CD14-positive monocyte (primary cell): ENCODE results near the gene ZC3HAV1L. TPM values are rescaled to one million over a fixed set of nuclear protein-coding genes. Genes with fewer than 3 reads are reported as not detected.

Experiments used
- DNase-seq, 3 donors: peaks; one replicate each; pipeline ENCODE4 v3.0.0-alpha.2; 2011 to 2022
- H2AFZ ChIP-seq: 2 replicates; pipeline ENCODE4 v1.6.0; 2012; ENCODE audit warnings: mild to moderate bottlenecking, low read depth, low read length, inconsistent platforms; ENCODE audit not compliant: insufficient read depth, poor library complexity, severe bottlenecking
- H3K27ac ChIP-seq, 2 donors: 1 replicate in 1 of 2; 2 replicates in 1 of 2; pipeline ENCODE4 v1.5.1; 2012 to 2013; ENCODE audit warnings: low read length in 2 of 2, control low read depth in 1 of 2, inconsistent platforms in 1 of 2, low read depth in 1 of 2, mild to moderate bottlenecking in 1 of 2
- H3K27me3 ChIP-seq, 2 donors: one replicate each; pipeline versions ENCODE4 v1.6.0 to v1.6.1; 2011 to 2013; ENCODE audit warnings: low read length in 2 of 2; ENCODE audit not compliant: control insufficient read depth in 2 of 2, insufficient read depth in 2 of 2
- H3K36me3 ChIP-seq, 2 donors: replicated peaks in 1 of 2; 1 replicate in 1 of 2; 2 replicates in 1 of 2; pipeline versions ENCODE4 v1.5.1 to v1.6.1; 2012 to 2013; ENCODE audit warnings: low read length in 2 of 2, control low read depth in 1 of 2, inconsistent platforms in 1 of 2, mild to moderate bottlenecking in 1 of 2; ENCODE audit not compliant: insufficient read depth in 2 of 2, control insufficient read depth in 1 of 2
- H3K4me1 ChIP-seq, 2 donors: 1 replicate in 1 of 2; 2 replicates in 1 of 2; pipeline versions ENCODE4 v1.5.1 to v1.6.1; 2012 to 2013; ENCODE audit warnings: low read length in 2 of 2, control low read depth in 1 of 2, inconsistent platforms in 1 of 2, mild to moderate bottlenecking in 1 of 2, moderate library complexity in 1 of 2; ENCODE audit not compliant: insufficient read depth in 2 of 2, control insufficient read depth in 1 of 2
- H3K4me2 ChIP-seq: replicated peaks from 2 replicates; pipeline ENCODE3; 2012; ENCODE audit warnings: low read length, moderate library complexity, mild to moderate bottlenecking; ENCODE audit not compliant: poor library complexity, severe bottlenecking; ENCODE audit errors: extremely low read depth
- H3K4me3 ChIP-seq, 3 experiments: fragments of 200-600 bp in 1 of 3; sonication (generic) in 1 of 3; replicated peaks in 1 of 3; 1 replicate in 2 of 3; 2 replicates in 1 of 3; pipeline ENCODE4 v1.5.1; 2011 to 2013; ENCODE audit warnings: low read length in 3 of 3, mild to moderate bottlenecking in 3 of 3, control low read depth in 2 of 3, low read depth in 2 of 3, inconsistent platforms in 1 of 3, moderate library complexity in 1 of 3
- H3K79me2 ChIP-seq: 2 replicates; pipeline ENCODE4 v1.6.0; 2012; ENCODE audit warnings: mild to moderate bottlenecking, control low read depth, inconsistent platforms, low read length, moderate library complexity; ENCODE audit not compliant: insufficient read depth
- H3K9ac ChIP-seq: 2 replicates; pipeline ENCODE4 v1.6.0; 2017; ENCODE audit warnings: low read length, mild to moderate bottlenecking; ENCODE audit not compliant: insufficient read depth, poor library complexity, severe bottlenecking
- H3K9me3 ChIP-seq, 2 donors: replicated peaks in 1 of 2; 1 replicate in 1 of 2; 2 replicates in 1 of 2; pipeline versions ENCODE4 v1.5.1 to v1.6.1; 2012 to 2013; ENCODE audit warnings: low read length in 2 of 2, control low read depth in 1 of 2; ENCODE audit not compliant: control insufficient read depth in 1 of 2, insufficient read depth in 1 of 2
- H4K20me1 ChIP-seq: 2 replicates; pipeline ENCODE4 v1.6.0; 2012; ENCODE audit warnings: mild to moderate bottlenecking, low read length, control low read depth, moderate library complexity; ENCODE audit not compliant: insufficient read depth
- H3K27ac Mint-ChIP-seq, 7 donors: one replicate each; pipeline ENCODE4 v1.8.0; 2020; ENCODE audit warnings: mild to moderate bottlenecking in 7 of 7, mixed read lengths in 7 of 7, moderate library complexity in 6 of 7, inconsistent platforms in 2 of 7
- H3K27me3 Mint-ChIP-seq, 3 donors: one replicate each; pipeline ENCODE4 v1.8.0; 2021 to 2022; ENCODE audit warnings: low read depth in 3 of 3, mild to moderate bottlenecking in 3 of 3, mixed read lengths in 3 of 3, moderate library complexity in 3 of 3, inconsistent platforms in 1 of 3
- H3K36me3 Mint-ChIP-seq, 2 donors: one replicate each; pipeline ENCODE4 v1.8.0; 2020; ENCODE audit warnings: mixed read lengths in 2 of 2, inconsistent platforms in 1 of 2, mild to moderate bottlenecking in 1 of 2
- H3K4me1 Mint-ChIP-seq: one replicate; pipeline ENCODE4 v1.8.0; 2020; ENCODE audit warnings: mild to moderate bottlenecking, mixed read lengths
- H3K4me3 Mint-ChIP-seq, 2 donors: one replicate each; pipeline ENCODE4 v1.8.0; 2020; ENCODE audit warnings: mild to moderate bottlenecking in 2 of 2, mixed read lengths in 2 of 2, moderate library complexity in 1 of 2
- H3K9me3 Mint-ChIP-seq, 7 donors: one replicate each; pipeline ENCODE4 v1.8.0; 2020 to 2022; ENCODE audit warnings: mixed read lengths in 7 of 7, mild to moderate bottlenecking in 6 of 7, moderate library complexity in 6 of 7, inconsistent platforms in 2 of 7
- whole genome bisulfite sequencing: methylation state at CpG from one replicate; pipeline ENCODE4 v1.1.5; 2013; ENCODE audit warnings: missing lambda C conversion rate; ENCODE audit not compliant: insufficient coverage; 5-methylcytosine and 5-hydroxymethylcytosine counted together
- intact Hi-C, 2 donors: fragments of 100-400 bp; cut with micrococcal nuclease; formaldehyde crosslinking; loops; one replicate each; pipeline versions ENCODE4 v1.15.0 to v1.15.1; 2023
- polyA plus RNA-seq, 3 donors: library from polyadenylated mRNA; depleted of rRNA in 1 of 3; unstranded in 2 of 3; stranded (reverse) in 1 of 3; fragments of 300-500 nt in 2 of 3; fragments of >200 nt in 1 of 3; fragmentation: Illumina TruSeq in 2 of 3; gene quantifications; 1 replicate in 2 of 3; 2 replicates in 1 of 3; pipeline ENCODE4 v1.2.3, GENCODE V29; 2012 to 2021
- TF ChIP-seq, protein P1 (sequence below): fragments of 200-600 bp; IDR thresholded peaks from one replicate; pipeline ENCODE4 v1.8.0; 2022; ENCODE audit warnings: antibody characterized with exemption, mild to moderate bottlenecking

Gene ZC3HAV1L
- polyA plus RNA-seq, 3 donors, result 0.10 TPM; not detected in 2

GRCh38 chr7:139011373-139011772 is 24.5 kb downstream of the ZC3HAV1L start:
- no peaks in the 10 kb centered on the region for H3K4me1 Mint-ChIP-seq
- H3K27ac Mint-ChIP-seq, result no peak overlapping the region
- Histone ChIP-seq H3K27me3 (no peaks in the 10 kb centered on the region), H2AFZ (no peak overlapping the region), H3K4me2 (no peak overlapping the region), H3K4me3 (no peak overlapping the region), H3K79me2 (no peaks in the 10 kb centered on the region), H3K9me3 (peaks cover 0 to 4% of the 10 kb centered on the region in 2 donors), H3K9ac (no peak overlapping the region), H3K4me1 (no peaks in the 10 kb centered on the region), H3K27ac (no peak overlapping the region), H4K20me1 (no peaks in the 10 kb centered on the region), H3K36me3 (no peaks in the 10 kb centered on the region)
- no peak overlapping the region for H3K4me3 Mint-ChIP-seq
- intact Hi-C loops, result no loop called here
- DNase-seq, result no peak
- peaks cover 5 to 30% (median 13%) of the 10 kb centered on the region in 7 donors for H3K9me3 Mint-ChIP-seq
- no CpG with 5 or more reads among the region's 3 CpGs for WGBS
- peaks cover 0 to 5% (median 3%) of the 10 kb centered on the region in 3 donors for H3K27me3 Mint-ChIP-seq
- TF ChIP-seq, protein P1, sequence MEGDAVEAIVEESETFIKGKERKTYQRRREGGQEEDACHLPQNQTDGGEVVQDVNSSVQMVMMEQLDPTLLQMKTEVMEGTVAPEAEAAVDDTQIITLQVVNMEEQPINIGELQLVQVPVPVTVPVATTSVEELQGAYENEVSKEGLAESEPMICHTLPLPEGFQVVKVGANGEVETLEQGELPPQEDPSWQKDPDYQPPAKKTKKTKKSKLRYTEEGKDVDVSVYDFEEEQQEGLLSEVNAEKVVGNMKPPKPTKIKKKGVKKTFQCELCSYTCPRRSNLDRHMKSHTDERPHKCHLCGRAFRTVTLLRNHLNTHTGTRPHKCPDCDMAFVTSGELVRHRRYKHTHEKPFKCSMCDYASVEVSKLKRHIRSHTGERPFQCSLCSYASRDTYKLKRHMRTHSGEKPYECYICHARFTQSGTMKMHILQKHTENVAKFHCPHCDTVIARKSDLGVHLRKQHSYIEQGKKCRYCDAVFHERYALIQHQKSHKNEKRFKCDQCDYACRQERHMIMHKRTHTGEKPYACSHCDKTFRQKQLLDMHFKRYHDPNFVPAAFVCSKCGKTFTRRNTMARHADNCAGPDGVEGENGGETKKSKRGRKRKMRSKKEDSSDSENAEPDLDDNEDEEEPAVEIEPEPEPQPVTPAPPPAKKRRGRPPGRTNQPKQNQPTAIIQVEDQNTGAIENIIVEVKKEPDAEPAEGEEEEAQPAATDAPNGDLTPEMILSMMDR, result no peak
- no peaks in the 10 kb centered on the region for H3K36me3 Mint-ChIP-seq

- no peaks in the 10 kb centered on the region for H3K27me3 ChIP-seq
- no peak for DNase-seq
- no peak overlapping the region for H3K4me3 Mint-ChIP-seq
- H3K36me3 ChIP-seq, result no peaks in the 10 kb centered on the region
- H3K79me2 ChIP-seq, result no peaks in the 10 kb centered on the region
- H3K36me3 Mint-ChIP-seq, result no peaks in the 10 kb centered on the region
- no peak overlapping the region for H3K27ac Mint-ChIP-seq
- peaks cover 0 to 3% (median 3%) of the 10 kb centered on the region in 3 donors for H3K27me3 Mint-ChIP-seq
- H3K4me1 ChIP-seq, result no peaks in the 10 kb centered on the region
- intact Hi-C loops, result no loop called here
- H3K4me3 ChIP-seq, result no peak overlapping the region
- no peaks in the 10 kb centered on the region for H3K4me1 Mint-ChIP-seq
- no peak overlapping the region for H3K9ac ChIP-seq
- H2AFZ ChIP-seq, result no peak overlapping the region
- H3K9me3 ChIP-seq, result no peaks in the 10 kb centered on the region
- peaks cover 4 to 26% (median 18%) of the 10 kb centered on the region in 7 donors for H3K9me3 Mint-ChIP-seq
- H3K27ac ChIP-seq, result no peak overlapping the region
- H3K4me2 ChIP-seq, result no peak overlapping the region
- no peaks in the 10 kb centered on the region for H4K20me1 ChIP-seq
- TF ChIP-seq, protein P1, result no peak
Measured at GRCh38 chr7:139004321-139005090, 31.3 kb downstream of the ZC3HAV1L start.
